Activated T-cell treated with anti-CD3 and anti-CD28 coated beads for 4 hours (primary cell): Measurements from ENCODE around the gene ACER1.
"Not testable (repeated sequence)": the region's sequence is repeated elsewhere in the genome, so short reads cannot be mapped to it uniquely, and the experiment has no call there.

ENCODE experiments used
- DNase-seq: peaks from one replicate; pipeline ENCODE4 v3.0.0-alpha.2; 2020

The ACER1 gene

GRCh38 chr19:6333439-6333838, at the start of gene ACER1:
TSS of gene ACER1 (minus strand) at chr19:6333612. CDS start at chr19:6333551, 61 bp downstream.
- DNase-seq, result no peak

- DNase-seq, result no peak
Measured at GRCh38 chr19:6383188-6383587, 49.8 kb upstream of the ACER1 start.

- DNase-seq, result no peak
Measured at GRCh38 chr19:6381030-6381750, 47.8 kb upstream of the ACER1 start.

GRCh38 chr19:6379744-6380143, 46.3 kb upstream of the ACER1 start:
- DNase-seq, result no peak

GRCh38 chr19:6378486-6378885, 45.1 kb upstream of the ACER1 start:
- no peak for DNase-seq

GRCh38 chr19:6378041-6378440, 44.6 kb upstream of the ACER1 start:
- DNase-seq, result no peak

GRCh38 chr19:6376512-6377190, 43.2 kb upstream of the ACER1 start:
- DNase-seq, result no peak

GRCh38 chr19:6375411-6376010, 42.1 kb upstream of the ACER1 start, which contains the start of gene PSPN:
TSS of gene PSPN (minus strand) at chr19:6375933. CDS start at chr19:6375849, 84 bp downstream.
- no peak for DNase-seq

- no peak for DNase-seq
Measured at GRCh38 chr19:6374711-6375410, 41.4 kb upstream of the ACER1 start.

GRCh38 chr19:6374161-6374709, 40.8 kb upstream of the ACER1 start:
- DNase-seq, result no peak

GRCh38 chr19:6373813-6374108, 40.3 kb upstream of the ACER1 start:
- DNase-seq, result no peak

GRCh38 chr19:6373096-6373812, 39.8 kb upstream of the ACER1 start:
- peak; percentile 98 for DNase-seq

- peak; percentile 90 for DNase-seq
Measured at GRCh38 chr19:6372594-6373095, 39.2 kb upstream of the ACER1 start, which contains the start of gene ALKBH7. TSS of gene ALKBH7 (plus strand) at chr19:6372794. CDS start at chr19:6372821, 27 bp downstream.

- DNase-seq, result no peak
Measured at GRCh38 chr19:6364353-6364752, 30.9 kb upstream of the ACER1 start.

GRCh38 chr19:6362351-6362801, 29.0 kb upstream of the ACER1 start:
- no peak for DNase-seq

- no peak for DNase-seq
Measured at GRCh38 chr19:6362027-6362350, 28.6 kb upstream of the ACER1 start.

GRCh38 chr19:6360857-6361216, 27.4 kb upstream of the ACER1 start:
- not testable (repeated sequence) for DNase-seq

GRCh38 chr19:6360445-6360844, 27.0 kb upstream of the ACER1 start:
- DNase-seq, result not testable (repeated sequence)

- DNase-seq, result no peak
Measured at GRCh38 chr19:6359568-6360341, 26.3 kb upstream of the ACER1 start.

- no peak for DNase-seq
Measured at GRCh38 chr19:6358003-6358402, 24.6 kb upstream of the ACER1 start.

- DNase-seq, result no peak
Measured at GRCh38 chr19:6357174-6357573, 23.8 kb upstream of the ACER1 start.
